Iris pigment epithelial cell (primary cell): ENCODE data around the gene TMEM38B.
"Not testable (repeated sequence)": the region's sequence is repeated elsewhere in the genome, so short reads cannot be mapped to it uniquely, and the experiment has no call there.

ENCODE experiments used
- DNase-seq: peaks from one replicate; pipeline ENCODE4 v3.0.0-alpha.2; 2011; ENCODE audit warnings: low read depth

Gene TMEM38B

GRCh38 chr9:105681724-105682123 is 12.6 kb upstream of the TMEM38B start:
- DNase-seq: peak; percentile 80

GRCh38 chr9:105683688-105684275 is 10.6 kb upstream of the TMEM38B start:
- no peak for DNase-seq

GRCh38 chr9:105686936-105687335 is 7.4 kb upstream of the TMEM38B start:
- no peak for DNase-seq

GRCh38 chr9:105690742-105691141 is 3.6 kb upstream of the TMEM38B start:
- peak; percentile 41 for DNase-seq

GRCh38 chr9:105693435-105694189 is 729 bp upstream of the TMEM38B start:
- DNase-seq: peak; percentile 1

GRCh38 chr9:105694848-105695581 is 674 bp downstream of the TMEM38B start:
- peak; percentile 52 for DNase-seq

GRCh38 chr9:105696219-105696793 is 2.0 kb downstream of the TMEM38B start:
- DNase-seq: no peak

- peak; percentile 83 for DNase-seq
These were observed 3.5 kb downstream of the TMEM38B start for GRCh38 chr9:105697871-105698270.

- DNase-seq: no peak
These were observed 4.1 kb downstream of the TMEM38B start for GRCh38 chr9:105698348-105698870.

- no peak for DNase-seq
These were observed 6.3 kb downstream of the TMEM38B start for GRCh38 chr9:105700668-105701067.

- no peak for DNase-seq
These were observed 6.8 kb downstream of the TMEM38B start for GRCh38 chr9:105701145-105701544.

- no peak for DNase-seq
These were observed 7.9 kb downstream of the TMEM38B start for GRCh38 chr9:105702207-105702606.

GRCh38 chr9:105703638-105704037 is 9.3 kb downstream of the TMEM38B start:
- not testable (repeated sequence) for DNase-seq

GRCh38 chr9:105706156-105706555 is 11.8 kb downstream of the TMEM38B start:
- no peak for DNase-seq

GRCh38 chr9:105708405-105708804 is 14.1 kb downstream of the TMEM38B start:
- DNase-seq: no peak

- no peak for DNase-seq
These were observed 16.3 kb downstream of the TMEM38B start for GRCh38 chr9:105710638-105711037.

- DNase-seq: no peak
These were observed 17.5 kb downstream of the TMEM38B start for GRCh38 chr9:105711867-105712266.

GRCh38 chr9:105712297-105712696 is 18.0 kb downstream of the TMEM38B start:
- no peak for DNase-seq

GRCh38 chr9:105712773-105713172 is 18.4 kb downstream of the TMEM38B start:
- no peak for DNase-seq

- DNase-seq: no peak
These were observed 19.1 kb downstream of the TMEM38B start for GRCh38 chr9:105713260-105714019.

GRCh38 chr9:105714020-105714331 is 19.6 kb downstream of the TMEM38B start:
- DNase-seq: no peak

GRCh38 chr9:105716146-105716545 is 21.8 kb downstream of the TMEM38B start:
- DNase-seq: no peak
